BJ (cell line): ENCODE measurements around the gene CD4. TPM values are rescaled to one million over a fixed set of nuclear protein-coding genes. Genes with fewer than 3 reads are reported as not detected.

Experiments used
- CTCF ChIA-PET: fragments of 350-600 bp; formaldehyde crosslinking; extraction: SDS; loops from one replicate; lab custom pipeline; 2021; ENCODE audit warnings: antibody characterized with exemption, inconsistent platforms; lab: Yijun Ruan, JAX
- POLR2A ChIA-PET: fragments of 300-600 bp; sonication (Branson Sonifier 250); formaldehyde crosslinking; extraction: SDS; loops from one replicate; lab custom pipeline; 2021; ENCODE audit warnings: antibody characterized with exemption; lab: Charles Lee
- DNase-seq: peaks from one replicate; pipeline ENCODE4 v3.0.0-alpha.2; 2011; ENCODE audit warnings: low read depth
- H3K27me3 ChIP-seq: 2 replicates; pipeline ENCODE4 v1.6.0; 2011; ENCODE audit warnings: low read length; ENCODE audit not compliant: control insufficient read depth, insufficient read depth
- H3K36me3 ChIP-seq: 2 replicates; pipeline ENCODE4 v1.5.1; 2011; ENCODE audit warnings: low read length; ENCODE audit not compliant: control insufficient read depth, insufficient read depth
- H3K4me3 ChIP-seq: 2 replicates; pipeline ENCODE4 v1.5.1; 2011; ENCODE audit warnings: low read depth, mild to moderate bottlenecking, control low read depth, low read length
- polyA plus RNA-seq: library from polyadenylated mRNA; depleted of rRNA; stranded (reverse); fragments of >200 nt; gene quantifications from 2 replicates; pipeline ENCODE4 v1.2.3, GENCODE V29; 2011
- TF ChIP-seq, protein P1 (sequence below): IDR thresholded peaks from 2 replicates; pipeline ENCODE4 v1.5.1; 2011; ENCODE audit warnings: low read depth, mild to moderate bottlenecking, control low read depth, inconsistent platforms, low read length, moderate library complexity; ENCODE audit not compliant: insufficient read depth

CD4 gene
- polyA plus RNA-seq, 1 experiment: 0.42 TPM

DNA sequence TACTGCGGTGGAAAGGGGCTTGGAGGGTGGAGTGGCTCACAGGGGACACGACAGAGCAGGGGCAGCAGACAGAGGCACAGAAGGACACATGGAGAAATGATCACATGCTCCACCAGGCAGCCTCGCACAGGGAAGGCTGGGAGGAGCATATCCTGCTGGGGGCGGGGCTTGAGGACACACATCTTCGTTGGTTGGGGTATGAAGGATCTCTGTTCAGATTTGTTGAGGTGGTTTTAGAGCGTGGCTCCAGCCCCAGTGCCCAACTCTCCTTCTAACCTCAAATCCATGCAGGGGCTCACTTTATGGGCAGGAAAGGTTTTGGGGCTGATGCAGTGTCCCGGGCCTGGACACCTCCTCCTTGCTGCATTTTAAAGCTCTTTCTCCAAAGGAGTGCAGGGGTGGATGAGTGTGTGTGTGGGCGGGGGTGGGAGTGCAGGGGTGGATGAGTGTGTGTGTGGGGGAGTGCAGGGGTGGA lies 38.1 kb downstream of the CD4 start:
- Histone ChIP-seq H3K27me3 (0 out of 2 replicates have a peak, but pooled peaks cover under 1% of the 10 kb centered on the region), H3K36me3 (peaks cover 16% of the 10 kb centered on the region), H3K4me3 (peak overlapping the region; percentile 93)
- DNase-seq: peak; percentile 27
- POLR2A ChIA-PET: interaction anchor here (0.6 kb wide), 2 partner anchors 39 to 43 kb away, joined by 5 to 8 read pairs; no protein-coding TSS in a partner anchor
- TF ChIP-seq, protein P1, sequence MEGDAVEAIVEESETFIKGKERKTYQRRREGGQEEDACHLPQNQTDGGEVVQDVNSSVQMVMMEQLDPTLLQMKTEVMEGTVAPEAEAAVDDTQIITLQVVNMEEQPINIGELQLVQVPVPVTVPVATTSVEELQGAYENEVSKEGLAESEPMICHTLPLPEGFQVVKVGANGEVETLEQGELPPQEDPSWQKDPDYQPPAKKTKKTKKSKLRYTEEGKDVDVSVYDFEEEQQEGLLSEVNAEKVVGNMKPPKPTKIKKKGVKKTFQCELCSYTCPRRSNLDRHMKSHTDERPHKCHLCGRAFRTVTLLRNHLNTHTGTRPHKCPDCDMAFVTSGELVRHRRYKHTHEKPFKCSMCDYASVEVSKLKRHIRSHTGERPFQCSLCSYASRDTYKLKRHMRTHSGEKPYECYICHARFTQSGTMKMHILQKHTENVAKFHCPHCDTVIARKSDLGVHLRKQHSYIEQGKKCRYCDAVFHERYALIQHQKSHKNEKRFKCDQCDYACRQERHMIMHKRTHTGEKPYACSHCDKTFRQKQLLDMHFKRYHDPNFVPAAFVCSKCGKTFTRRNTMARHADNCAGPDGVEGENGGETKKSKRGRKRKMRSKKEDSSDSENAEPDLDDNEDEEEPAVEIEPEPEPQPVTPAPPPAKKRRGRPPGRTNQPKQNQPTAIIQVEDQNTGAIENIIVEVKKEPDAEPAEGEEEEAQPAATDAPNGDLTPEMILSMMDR: no peak
- CTCF ChIA-PET: interaction anchor here (0.9 to 12.9 kb wide), 9 partner anchors 25 to 74 kb away, joined by 3 to 92 read pairs (median 6); partner anchors contain the start of genes CDCA3, MLF2, PTMS and USP5

DNA sequence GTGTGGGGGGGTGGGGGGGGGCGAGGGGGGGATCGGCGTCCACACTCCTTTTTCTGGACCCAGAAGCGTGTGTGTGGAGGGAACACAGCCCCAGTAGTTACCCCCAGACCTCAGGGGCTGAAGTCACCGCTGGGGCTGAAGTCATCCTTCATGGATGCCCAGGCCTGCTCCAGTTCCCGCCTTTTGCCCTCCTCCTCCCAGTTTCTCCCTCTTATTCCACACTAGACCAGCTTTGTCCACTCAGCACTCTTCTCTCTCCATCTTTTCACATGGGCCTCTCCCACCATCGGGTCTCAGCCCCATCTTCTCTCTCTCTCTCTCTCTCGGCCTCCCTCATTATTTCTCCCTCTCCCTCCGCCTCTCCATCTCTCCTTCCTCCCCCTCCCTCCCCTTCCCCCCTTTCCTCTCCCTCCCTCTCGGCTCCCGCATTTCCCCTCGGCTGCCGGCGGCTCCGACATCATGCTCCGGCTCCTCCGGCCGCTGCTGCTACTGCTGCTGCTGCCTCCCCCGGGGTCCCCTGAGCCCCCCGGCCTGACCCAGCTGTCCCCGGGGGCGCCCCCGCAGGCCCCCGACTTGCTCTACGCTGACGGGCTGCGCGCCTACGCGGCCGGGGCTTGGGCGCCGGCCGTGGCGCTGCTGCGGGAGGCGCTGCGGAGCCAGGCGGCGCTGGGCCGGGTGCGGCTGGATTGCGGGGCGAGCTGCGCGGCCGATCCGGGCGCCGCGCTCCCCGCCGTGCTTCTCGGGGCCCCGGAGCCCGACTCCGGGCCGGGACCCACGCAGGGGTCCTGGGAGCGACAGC lies 38.9 kb downstream of the CD4 start, which contains the start of gene P3H3:
Gene P3H3, plus strand, starts transcription at position 426 of the 799 bp plus-strand sequence. Its CDS starts 34 bp downstream, at position 460.
- ChIA-PET CTCF (interaction anchor here (0.8 to 12.9 kb wide), 9 partner anchors 11 to 208 kb away, joined by 3 to 92 read pairs (median 4); partner anchors contain the start of genes CDCA3, MLF2 and USP5), POLR2A (interaction anchor here (0.6 to 1.0 kb wide), 2 partner anchors 44 to 139 kb away, joined by 4 to 5 read pairs; partner anchors contain the start of gene ZNF384)
- TF ChIP-seq, protein P1: no peak
- Histone ChIP-seq H3K27me3 (no peaks in the 10 kb centered on the region), H3K4me3 (peak within 1 kb of the TSS; percentile 93), H3K36me3 (peaks cover 16% of the 10 kb centered on the region)
- no peak for DNase-seq

DNA sequence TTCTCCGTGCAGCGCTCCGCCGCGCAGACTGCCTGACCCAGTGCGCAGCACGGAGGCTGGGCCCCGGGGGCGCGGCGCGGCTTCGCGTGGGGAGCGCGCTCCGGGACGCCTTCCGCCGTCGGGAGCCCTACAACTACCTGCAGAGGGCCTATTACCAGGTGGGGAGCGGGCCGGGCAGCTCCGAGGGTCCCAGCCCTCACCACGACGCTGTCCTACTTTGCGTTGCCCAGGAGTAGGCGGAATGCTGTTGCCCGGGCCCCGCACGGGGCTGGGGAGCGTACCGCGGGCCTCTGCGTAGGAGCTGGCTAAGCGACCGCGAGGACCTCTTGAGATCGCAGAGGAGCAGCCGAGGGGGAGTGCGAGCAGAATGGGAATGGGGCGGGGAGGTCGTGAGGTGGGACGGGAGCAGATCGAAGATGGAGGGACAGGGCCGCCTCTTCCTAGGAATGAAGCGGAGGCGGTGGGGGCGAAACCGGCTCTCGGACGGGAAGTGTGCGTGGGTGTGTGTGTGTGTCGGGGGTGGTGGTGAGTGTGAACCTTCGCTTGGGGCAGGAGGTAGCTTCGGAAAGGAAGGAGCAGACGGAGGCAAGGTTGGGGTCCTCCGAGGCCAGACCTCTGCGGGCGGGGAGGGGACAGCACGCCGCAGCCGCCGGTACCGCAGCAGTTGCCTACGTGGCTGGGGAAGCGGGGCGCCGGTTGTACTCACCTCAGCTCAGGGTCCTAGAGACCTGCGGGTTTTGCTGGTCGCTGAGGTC lies 39.6 kb downstream of the CD4 start:
- CTCF ChIA-PET: interaction anchor here (0.8 to 12.9 kb wide), 9 partner anchors 10 to 209 kb away, joined by 3 to 92 read pairs (median 4); partner anchors contain the start of genes CDCA3, MLF2 and USP5
- POLR2A ChIA-PET: interaction anchor here (1.0 kb wide), 1 partner anchor 140 kb away, joined by 4 read pairs; the partner anchor contains the start of gene ZNF384
- Histone ChIP-seq H3K27me3 (no peaks in the 10 kb centered on the region), H3K4me3 (peak overlapping the region; percentile 93), H3K36me3 (peaks cover 21% of the 10 kb centered on the region)
- TF ChIP-seq, protein P1: no peak
- DNase-seq: no peak

DNA sequence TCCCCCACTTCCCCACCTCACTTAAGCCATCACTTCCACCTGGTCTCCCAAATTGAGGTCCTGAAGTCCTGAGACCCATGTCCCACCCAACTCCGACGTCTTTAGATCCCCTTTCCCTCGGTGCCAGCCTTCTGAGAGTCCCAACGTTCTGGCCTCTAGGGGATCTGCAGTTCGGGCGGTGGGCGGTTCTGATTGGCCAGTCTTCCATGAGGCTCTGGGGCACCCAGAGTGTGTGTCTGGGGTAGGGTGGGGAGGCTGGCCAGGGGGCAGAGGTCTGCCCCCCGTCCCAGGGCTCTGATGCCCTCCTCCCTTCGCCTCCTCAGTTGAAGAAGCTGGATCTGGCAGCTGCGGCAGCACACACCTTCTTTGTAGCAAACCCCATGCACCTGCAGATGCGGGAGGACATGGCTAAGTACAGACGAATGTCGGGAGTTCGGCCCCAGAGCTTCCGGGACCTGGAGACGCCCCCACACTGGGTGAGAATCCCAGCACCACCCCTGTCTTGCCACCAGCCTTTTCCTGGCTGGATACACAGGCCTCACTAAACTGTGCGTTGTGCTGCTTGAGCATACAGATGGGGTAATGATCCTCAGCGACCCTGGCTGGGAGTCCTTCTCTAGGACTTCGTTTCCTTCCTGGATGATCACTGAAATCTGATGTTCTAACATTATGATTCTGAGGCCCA lies 40.4 kb downstream of the CD4 start:
- ChIA-PET CTCF (interaction anchor here (0.8 to 12.9 kb wide), 7 partner anchors 10 to 210 kb away, joined by 3 to 92 read pairs (median 4); partner anchors contain the start of genes CDCA3, MLF2 and USP5), POLR2A (no interaction called here)
- no peak for DNase-seq
- peak overlapping the region; percentile 93 for H3K4me3 ChIP-seq
- no peaks in the 10 kb centered on the region for H3K27me3 ChIP-seq
- TF ChIP-seq, protein P1: peak; percentile 41
- peaks cover 22% of the 10 kb centered on the region for H3K36me3 ChIP-seq
